HG03457 (cell line): Measurements from ENCODE around the gene CPN2.

Source experiments
- ATAC-seq: cut with Tn5 transposase; IDR thresholded peaks from one replicate; pipeline ENCODE4 v1.9.1; 2021; ENCODE audit warnings: moderate number of reproducible peaks; ENCODE audit not compliant: unreplicated experiment

The CPN2 gene, protein sequence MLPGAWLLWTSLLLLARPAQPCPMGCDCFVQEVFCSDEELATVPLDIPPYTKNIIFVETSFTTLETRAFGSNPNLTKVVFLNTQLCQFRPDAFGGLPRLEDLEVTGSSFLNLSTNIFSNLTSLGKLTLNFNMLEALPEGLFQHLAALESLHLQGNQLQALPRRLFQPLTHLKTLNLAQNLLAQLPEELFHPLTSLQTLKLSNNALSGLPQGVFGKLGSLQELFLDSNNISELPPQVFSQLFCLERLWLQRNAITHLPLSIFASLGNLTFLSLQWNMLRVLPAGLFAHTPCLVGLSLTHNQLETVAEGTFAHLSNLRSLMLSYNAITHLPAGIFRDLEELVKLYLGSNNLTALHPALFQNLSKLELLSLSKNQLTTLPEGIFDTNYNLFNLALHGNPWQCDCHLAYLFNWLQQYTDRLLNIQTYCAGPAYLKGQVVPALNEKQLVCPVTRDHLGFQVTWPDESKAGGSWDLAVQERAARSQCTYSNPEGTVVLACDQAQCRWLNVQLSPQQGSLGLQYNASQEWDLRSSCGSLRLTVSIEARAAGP

DNA sequence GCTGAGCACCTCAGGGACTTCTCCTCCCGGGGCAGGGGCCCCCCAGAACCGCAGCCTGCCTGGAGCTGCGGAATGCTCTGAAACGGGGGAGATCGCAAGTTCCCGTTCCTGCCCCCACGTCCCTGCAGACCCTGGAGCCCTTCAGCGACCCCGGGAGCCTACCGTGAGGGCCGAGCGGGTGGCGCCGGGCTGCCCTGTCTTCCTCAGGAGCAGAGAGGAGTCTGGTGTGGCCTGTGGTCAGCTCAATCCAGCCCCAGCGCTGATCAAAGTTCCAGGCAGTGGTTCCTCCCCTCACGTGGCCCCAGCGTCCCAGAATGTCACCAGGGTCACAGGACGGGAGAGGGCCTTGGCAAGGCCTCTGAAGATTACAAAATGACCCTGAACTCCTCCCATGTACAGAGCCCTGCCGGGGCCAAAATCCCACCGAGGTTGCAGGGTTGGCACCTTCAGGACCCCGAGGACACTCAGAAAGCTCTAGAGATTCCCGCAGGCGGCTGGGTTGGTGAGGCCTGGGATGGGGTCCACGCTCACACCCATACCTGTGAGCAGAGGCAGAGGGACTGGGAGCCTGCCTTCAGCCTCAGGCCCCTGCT is at the start of gene CPN2:
CPN2 (minus strand) TSS at position 249 of the 593 bp plus-strand sequence. CDS start 8,626 bp downstream, outside the sequence.
- no peak for ATAC-seq

DNA sequence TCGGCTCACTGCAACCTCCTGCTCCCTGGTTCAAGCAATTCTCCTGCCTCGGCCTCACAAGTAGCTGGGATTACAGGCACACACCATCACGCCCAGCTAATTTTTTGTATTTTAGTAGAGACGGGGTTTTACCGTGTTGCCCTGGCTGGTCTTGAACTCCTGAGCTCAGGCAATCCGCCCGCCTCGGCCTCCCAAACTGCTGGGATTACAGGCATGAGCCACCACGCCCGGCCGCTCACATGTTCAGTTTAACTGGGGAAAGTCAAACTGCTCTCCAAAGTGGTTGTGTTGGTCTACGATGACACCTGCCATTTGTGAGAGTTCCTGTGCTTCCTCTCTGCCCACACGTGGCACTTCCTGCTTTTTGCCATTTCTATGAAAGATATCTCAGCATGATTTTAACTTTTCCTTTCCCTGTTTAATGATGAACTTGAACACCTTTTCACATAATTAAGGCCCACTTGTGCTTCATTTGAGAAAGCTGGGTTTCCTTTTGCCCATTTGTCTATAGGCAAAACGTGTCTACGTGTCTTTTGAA is 48.8 kb upstream of the CPN2 start:
- no peak for ATAC-seq

DNA sequence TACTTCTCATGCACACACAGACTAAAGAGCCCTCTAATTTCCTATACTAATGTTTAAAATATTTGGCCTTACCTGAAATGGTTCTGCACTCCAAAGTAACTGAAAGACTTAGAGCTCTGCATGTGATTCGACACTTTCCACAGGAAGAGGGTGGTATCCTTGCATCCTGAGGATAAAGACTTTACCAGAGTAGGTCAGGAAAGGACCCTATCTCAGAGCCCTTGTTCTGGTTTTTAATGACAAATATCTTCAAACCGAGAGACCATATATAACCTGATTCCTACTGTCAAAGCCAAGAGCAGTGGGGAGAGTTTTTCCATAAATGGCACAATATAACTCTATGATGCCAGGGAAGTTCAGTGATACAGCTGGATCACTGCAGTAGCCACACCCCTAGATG is 48.0 kb upstream of the CPN2 start, which contains the start of gene GP5:
GP5 (minus strand) TSS at position 101 of the 400 bp plus-strand sequence. CDS start 984 bp downstream, outside the sequence.
- no peak for ATAC-seq

DNA sequence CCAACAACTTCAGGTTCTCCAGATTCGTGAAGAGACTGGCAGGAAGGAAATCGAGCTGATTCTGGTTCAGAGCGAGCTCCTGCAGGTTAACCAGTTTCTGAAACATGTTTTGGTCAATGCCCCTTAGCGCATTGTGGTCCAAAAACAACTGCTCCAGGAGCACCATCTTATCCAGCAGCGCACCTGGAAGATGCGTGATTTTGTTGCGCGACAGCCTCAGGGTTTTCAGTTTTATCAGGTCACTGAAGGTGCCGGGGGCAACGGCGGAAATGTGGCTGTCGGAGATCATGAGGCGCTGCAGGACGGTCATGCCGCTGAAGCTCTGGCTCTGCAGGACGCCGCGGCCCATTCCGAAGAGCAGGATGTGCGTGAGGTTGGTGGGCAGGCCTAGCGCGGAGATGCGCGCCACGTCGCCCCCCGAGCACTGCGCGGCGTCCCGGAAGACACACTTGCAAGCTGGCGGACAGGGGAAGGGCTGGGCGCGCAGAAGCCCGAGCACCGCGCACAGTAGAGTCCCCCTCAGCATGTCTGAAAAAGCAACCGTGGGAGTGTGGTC is 46.7 kb upstream of the CPN2 start:
- no peak for ATAC-seq

DNA sequence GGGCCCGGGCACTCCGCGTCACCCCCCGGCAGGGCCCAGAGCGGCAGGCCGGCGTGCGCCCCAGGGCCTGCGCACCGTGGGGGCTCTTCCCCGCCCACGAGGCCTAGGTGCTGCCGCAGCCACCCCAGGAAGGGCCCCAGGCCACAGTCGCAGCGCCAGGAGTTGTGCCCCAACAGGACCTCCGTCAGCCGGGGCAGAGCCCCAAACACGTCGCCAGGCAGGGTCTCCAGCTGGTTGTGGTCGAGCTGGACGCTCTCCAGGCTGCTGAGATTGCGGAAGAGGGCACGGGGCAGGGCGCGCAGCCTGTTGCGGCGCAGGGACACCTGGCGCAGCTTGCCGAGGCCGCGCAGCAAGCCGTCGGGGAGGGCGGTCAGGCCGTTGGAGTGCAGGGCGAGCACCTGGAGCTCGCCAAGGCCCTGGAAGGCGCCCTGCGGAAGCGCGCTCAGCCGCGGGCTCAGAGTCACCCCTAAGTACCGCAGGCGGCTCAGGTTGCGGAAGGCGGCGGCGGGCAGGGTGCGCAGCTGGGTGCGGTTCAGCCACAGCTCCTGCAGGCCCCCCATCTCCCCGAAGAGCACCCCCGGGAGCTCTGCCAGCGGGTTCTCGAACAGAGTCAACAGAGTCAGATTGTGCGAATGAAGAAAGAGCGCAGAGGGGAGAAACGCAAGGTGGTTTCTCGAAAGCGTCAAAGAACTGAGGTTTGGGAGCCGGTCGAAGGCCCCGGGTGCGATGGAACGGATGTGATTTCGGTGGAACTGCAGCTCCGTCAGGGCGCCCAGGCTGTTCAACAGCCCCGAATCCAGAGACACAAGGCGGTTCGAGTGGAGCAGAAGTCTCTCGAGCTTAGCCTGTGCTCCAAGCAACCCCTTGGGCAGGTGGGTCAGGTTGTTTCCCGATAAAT is 46.0 kb upstream of the CPN2 start:
- ATAC-seq = no peak

DNA sequence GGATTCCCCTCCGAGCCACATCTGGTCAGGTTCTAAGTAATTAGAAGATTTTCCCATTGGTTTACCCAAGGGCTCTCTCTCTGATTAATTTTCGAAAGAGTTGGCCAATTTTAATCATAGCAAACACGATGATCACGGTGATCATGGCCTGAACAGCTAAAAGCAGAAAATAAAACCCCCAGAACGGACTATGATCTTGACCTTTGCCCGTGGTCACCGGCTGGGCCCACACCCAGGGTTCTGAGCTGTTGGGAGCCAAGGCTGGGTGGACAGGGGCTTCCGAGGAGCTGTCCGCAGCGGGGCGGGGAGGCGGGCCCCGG is 45.4 kb upstream of the CPN2 start:
- no peak for ATAC-seq

DNA sequence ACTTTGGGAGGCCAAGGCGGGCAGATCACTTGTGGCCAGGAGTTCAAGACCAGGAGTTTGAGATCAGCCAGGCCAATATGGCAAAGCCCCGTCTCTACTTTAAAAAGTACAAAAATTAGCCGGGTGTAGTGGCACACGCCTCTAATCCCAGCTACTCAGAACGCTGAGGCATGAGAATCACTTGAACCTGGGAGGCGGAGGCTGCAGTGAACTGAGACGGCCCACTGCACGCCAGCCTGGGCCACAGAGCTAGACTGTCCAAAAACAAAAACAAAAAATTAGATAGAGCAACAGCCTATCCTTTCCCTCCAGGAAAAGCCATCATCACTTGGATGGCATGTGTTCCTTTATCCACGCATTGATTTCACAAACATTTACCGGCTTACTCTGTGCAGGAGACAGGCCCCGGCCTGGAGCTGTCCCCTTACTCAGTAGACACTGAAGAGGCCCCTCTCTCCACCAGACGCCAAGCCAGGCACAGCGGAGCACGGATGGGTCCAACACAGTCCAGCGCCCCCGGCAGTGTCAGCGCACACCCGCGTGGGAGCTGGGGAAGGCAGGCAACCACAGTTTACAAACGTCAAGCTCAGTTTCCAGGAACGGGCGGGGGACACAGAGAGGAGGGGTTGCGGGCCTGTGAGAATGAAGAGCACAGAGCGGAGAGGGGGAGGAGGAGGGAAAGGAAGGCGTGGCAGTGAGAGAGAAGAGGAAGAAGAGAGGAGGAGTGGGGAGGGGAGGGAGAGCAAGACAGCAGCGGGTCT is 44.8 kb upstream of the CPN2 start:
- no peak for ATAC-seq

DNA sequence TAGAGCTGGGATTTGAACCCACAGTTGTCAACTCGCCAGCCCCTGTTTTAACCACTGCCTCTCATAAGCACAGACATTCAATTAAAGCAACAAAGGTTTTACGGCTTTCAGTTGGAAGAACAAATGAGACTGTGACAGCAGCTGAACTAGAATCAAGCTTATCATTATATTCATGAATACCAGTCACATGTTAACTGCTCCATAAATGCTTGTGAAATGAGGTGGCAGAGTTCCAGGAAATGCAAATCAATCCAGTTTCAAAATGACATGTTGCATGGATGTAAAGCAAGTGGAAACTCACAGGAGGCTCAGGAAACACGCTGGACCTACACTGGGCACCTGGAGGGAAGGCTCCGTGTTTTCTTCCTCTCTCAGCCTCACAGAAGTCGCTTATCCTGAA is 44.1 kb upstream of the CPN2 start:
- no peak for ATAC-seq

DNA sequence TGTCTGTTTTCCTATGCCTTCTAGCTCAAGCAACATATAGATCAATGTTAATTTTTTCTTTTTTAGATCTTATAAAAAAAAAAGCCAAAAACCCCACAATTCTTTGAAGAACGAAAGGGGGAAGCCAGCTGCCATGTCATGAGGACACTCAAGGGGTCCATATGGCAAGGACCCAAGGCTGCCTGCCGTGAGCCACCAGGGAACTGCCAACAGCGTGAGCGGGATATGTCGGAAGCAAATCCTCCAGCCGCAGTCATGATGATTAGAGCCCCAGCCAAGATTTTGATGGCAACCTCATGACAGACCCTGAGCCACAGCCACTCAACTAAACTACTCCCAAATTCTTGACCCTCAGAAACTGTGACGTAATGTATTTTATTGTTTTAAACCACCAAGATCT is 41.4 kb upstream of the CPN2 start:
- no peak for ATAC-seq

DNA sequence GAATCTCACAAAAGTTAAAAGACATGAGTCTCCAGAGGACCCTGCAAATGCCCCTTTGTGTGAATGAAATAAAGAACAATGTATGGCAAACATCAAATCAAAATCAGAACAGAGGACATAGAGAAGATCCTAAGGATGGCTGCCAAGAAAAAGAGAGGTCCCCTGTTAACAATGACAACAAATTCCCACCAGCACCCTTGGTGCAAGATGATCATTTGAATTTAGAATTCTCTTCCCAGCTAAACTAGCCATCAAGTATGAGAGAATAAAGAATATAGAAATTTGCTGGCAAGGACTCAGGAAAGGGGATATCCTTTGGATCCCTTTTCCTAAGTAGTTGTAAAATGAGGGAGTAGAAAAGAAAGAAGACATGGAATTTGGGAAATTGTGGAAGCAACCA is 39.7 kb upstream of the CPN2 start:
- ATAC-seq = no peak

DNA sequence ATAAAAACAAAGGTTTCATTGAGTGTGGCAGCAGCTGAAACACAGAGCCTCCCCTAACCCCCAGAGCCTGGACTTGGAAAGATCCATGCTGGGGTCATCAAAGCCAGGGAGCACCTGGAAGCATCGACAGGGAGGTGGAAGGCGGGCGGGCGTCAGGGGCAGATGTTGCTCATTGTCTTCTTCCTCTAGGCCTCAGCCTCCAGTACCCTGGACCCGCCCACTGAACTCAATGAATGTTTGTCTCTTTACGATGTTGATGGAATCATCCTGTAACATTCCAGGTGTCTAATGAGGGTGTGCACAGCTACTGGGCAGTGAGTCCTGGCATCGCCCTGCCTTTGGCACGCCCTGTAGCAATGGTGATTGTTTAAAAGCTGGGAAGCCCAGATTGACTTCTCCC is 38.1 kb upstream of the CPN2 start:
- ATAC-seq = no peak

DNA sequence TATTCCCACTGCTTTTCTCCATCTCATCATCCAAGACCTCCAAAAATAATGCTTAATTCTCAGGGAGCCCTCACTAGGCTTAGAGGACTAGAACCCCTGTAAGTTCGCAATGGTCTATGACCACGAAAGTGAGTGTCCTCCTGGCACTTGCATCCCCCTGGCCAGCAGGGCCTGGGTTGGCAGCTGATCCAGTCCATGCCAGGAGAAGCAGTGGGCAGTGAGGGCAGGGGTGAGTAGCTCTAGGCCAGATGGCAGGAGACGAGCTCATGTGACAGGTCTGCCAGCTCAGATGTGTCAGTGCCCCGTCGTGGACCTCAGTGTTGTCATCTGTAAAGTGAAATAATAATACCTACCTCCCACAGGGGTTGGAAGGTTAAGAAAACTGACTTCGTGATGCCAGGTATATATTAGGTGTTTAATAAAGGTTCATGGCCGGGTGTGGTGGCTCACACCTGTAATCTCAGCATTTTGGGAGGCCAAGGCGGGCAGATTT is 36.8 kb upstream of the CPN2 start:
- ATAC-seq = no peak

DNA sequence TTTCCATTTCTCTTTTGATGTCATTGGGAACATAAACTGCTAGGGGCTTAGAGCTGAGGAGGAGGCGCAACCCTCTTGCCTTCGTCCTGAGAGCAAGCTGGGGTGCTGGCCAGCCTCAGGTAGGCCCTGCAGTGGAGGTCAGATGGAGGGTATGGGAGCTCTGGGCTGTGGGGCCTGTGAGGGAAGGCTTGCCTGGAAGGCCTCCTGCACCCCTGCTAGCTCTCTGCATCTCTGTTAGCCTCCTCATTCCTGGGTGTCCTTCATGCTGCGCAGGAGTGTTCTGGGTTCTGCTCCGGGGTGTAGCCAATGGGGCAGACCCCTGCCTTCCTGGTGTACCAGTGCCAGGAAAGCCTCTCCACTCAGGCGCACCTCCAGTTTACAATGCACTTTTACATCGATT is 36.1 kb upstream of the CPN2 start:
- no peak for ATAC-seq

DNA sequence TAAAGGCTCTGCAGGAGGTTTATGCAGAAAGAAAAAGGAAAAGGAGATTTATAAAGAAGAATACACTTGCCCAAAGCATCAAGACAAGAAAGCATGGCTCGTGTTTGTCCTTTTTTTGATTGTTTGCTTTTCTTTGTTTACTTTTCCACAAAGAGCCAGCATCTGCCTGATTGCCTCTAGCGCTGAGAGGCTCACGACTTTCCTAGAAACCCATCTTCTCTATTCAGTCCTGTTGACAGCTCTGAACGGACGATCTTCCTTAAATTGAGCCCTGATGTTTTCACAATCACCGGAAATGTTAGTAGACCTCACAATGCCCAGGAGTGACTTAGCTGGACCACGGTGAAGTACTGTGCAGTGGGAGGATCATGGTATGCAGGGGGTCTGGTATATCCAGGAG is 35.5 kb upstream of the CPN2 start:
- no peak for ATAC-seq

DNA sequence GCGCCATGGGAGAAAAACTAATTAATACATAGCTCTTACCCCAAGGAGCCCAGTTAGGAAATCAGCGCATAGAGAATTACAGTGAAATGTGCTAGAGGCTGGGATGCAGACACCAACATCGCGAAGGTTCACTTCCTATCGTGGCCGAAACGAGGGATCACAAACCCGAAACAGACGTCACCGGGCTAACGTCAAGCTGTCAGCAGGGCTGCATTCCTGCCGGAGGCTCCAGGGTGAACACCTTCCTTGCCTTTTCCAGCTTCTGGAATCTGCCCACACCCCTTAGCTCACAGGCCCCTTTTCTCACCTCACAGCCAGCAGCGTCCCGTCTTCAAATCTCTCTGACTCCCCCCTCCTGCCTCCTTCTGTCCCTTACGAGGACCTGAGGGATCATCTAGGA is 34.9 kb upstream of the CPN2 start:
- no peak for ATAC-seq

DNA sequence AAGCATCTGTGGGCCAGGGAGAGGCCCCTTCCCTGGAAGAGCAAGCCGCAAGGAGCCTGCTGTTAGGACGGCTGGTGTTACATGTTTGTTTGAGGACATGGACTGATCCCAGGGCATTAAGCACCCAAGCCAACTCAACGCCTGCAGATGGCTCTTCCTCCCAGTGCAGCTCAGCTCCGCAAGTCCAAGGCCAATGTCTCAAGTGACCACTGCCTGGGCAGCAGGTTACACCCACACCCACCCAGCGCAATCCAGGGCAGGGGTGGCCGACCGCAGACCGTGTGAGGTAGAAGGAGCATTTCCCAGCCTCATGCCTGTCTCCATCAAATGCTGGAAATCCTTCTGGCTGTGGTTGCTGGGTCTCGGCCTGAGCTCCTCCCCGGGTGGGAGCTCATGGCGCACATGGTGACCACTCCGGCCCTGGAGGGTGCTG is 33.5 kb upstream of the CPN2 start:
- no peak for ATAC-seq

DNA sequence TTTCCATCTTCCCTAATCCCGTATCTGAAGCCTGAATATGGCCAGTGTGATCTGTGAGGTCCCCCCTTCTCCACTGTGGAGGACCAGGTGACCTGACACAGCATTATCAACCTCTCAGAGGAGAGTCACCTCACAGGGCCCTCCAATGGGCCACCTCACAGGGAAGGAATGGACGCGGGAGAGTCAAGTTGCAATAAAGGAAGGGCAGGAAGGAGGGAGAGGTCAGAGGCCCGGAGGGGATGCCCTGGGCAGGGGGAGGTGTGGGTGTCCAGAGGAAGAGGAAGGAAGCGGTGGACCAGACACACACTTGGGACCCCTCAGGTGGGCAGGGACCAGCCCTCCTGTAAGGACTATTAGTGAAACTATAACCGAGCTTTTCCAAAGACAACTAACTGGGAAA is 33.0 kb upstream of the CPN2 start:
- no peak for ATAC-seq

DNA sequence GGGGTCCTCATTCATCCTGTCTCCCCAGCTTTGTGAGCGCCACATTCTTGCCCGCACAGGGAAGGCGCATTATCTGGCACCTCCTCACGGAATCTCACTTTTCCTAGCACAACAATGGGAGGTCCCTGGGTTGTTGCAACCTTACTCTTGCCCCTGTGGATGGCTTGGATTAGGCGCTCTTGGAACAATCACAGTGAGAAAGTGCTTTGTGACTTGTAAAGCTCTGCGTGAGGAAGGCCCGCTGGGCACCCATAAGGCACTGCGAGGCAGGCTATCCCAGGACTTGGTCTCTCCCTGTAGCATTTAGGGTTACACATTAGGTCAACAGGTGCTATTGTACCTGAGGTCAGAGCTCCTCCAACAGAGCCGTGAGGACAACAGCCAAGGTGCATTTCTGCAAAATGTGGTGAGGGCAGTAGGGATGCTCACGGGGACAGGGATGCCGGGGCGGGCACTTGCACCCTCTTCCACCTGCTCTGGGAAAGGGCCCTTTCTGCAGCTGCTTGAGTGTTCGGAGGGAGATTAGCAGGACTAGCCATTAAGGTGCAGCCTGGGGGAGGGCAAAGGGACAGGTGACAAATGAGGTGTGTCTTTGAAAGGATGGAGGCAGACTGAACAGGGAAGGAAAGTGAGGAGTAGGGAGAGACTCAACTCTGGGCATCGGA is 32.3 kb upstream of the CPN2 start:
- ATAC-seq = no peak

DNA sequence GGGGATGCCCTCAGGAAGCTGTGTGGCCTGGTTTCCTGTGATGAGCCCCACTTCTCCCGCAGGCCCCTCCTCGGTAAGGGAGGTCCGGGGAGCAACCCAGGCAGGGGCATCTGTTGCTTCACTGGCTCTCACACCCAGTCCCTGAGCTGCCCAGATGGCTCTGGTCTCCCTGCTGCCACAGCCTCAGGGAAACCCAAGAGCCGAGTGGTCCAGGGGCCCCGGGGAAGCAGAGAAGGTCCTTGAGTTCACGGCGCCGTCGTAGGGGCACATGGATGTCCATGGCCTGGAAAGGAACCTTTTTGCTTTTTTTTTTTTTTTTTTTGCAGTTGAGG is 31.7 kb upstream of the CPN2 start:
- ATAC-seq = no peak
